Lower leg skin (tissue), 3 donors: Measurements from ENCODE around the gene USP49.

Source experiments
- POLR2A ChIP-seq, 2 donors: fragments of 450-650 bp; IDR thresholded peaks; one replicate each; pipeline ENCODE4 v1.6.1; 2016 to 2017; ENCODE audit warnings: antibody characterized with exemption in 2 of 2, mild to moderate bottlenecking in 1 of 2, moderate library complexity in 1 of 2
- TF ChIP-seq, protein P1 (sequence below), 3 donors: fragments of 450-650 bp; IDR thresholded peaks; one replicate each; pipeline ENCODE4 v1.5.1; 2016; ENCODE audit warnings: antibody characterized with exemption in 3 of 3, mild to moderate bottlenecking in 3 of 3, moderate library complexity in 2 of 3

- TF ChIP-seq, protein P1, sequence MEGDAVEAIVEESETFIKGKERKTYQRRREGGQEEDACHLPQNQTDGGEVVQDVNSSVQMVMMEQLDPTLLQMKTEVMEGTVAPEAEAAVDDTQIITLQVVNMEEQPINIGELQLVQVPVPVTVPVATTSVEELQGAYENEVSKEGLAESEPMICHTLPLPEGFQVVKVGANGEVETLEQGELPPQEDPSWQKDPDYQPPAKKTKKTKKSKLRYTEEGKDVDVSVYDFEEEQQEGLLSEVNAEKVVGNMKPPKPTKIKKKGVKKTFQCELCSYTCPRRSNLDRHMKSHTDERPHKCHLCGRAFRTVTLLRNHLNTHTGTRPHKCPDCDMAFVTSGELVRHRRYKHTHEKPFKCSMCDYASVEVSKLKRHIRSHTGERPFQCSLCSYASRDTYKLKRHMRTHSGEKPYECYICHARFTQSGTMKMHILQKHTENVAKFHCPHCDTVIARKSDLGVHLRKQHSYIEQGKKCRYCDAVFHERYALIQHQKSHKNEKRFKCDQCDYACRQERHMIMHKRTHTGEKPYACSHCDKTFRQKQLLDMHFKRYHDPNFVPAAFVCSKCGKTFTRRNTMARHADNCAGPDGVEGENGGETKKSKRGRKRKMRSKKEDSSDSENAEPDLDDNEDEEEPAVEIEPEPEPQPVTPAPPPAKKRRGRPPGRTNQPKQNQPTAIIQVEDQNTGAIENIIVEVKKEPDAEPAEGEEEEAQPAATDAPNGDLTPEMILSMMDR (IDR thresholded peaks at IDR 0.05): no peak
- TF ChIP-seq POLR2A (IDR thresholded peaks at IDR 0.05): no peak
Measured at GRCh38 chr6:41784581-41785171, 110.5 kb downstream of the USP49 start.
